Spinal cord (tissue), 10 donors: ENCODE results near the gene KCNH8. TPM values are rescaled to one million over a fixed set of nuclear protein-coding genes. Genes with fewer than 3 reads are reported as not detected.
A peak's percentile ranks its signal among the peaks of the same experiment; 100 is the strongest.

ENCODE experiments used
- DNase-seq, 6 donors: peaks; one replicate each; pipeline versions ENCODE4 v3.0.0 to v3.0.0-alpha.2; 2013 to 2015; ENCODE audit warnings: low spot score in 6 of 6, low read depth in 4 of 6
- H3K27ac ChIP-seq: one replicate; pipeline ENCODE4 v1.5.1; 2013; ENCODE audit warnings: low read depth, low read length, control low read depth
- H3K27me3 ChIP-seq: one replicate; pipeline ENCODE4 v1.6.1; 2013; ENCODE audit warnings: low read length; ENCODE audit not compliant: control insufficient read depth, insufficient read depth
- H3K36me3 ChIP-seq: one replicate; pipeline ENCODE4 v1.6.1; 2013; ENCODE audit warnings: low read length; ENCODE audit not compliant: control insufficient read depth, insufficient read depth
- H3K4me1 ChIP-seq: one replicate; pipeline ENCODE4 v1.6.1; 2013; ENCODE audit warnings: low read length; ENCODE audit not compliant: control insufficient read depth, insufficient read depth
- H3K4me3 ChIP-seq: one replicate; pipeline ENCODE4 v1.5.1; 2013; ENCODE audit warnings: low read depth, low read length, control low read depth
- H3K9me3 ChIP-seq: one replicate; pipeline ENCODE4 v1.6.1; 2013; ENCODE audit warnings: low read length; ENCODE audit not compliant: control insufficient read depth, insufficient read depth
- WGBS: methylation state at CpG from one replicate; pipeline ENCODE4 v1.1.5; 2013; ENCODE audit warnings: missing lambda C conversion rate; ENCODE audit not compliant: insufficient coverage; 5-methylcytosine and 5-hydroxymethylcytosine counted together
- polyA plus RNA-seq, 2 donors: library from polyadenylated mRNA; unstranded; fragments of 120-200 nt; gene quantifications; one replicate each; pipeline ENCODE4 v1.2.1, GENCODE V29; 2013; ENCODE audit not compliant: insufficient read length in 2 of 2
- total RNA-seq, 2 donors: library from RNA; depleted of rRNA in 1 of 2; stranded (reverse); fragments of 120-200 nt in 1 of 2; fragments of >200 nt in 1 of 2; gene quantifications; one replicate each; pipeline versions ENCODE4 v1.2.3 to v1.2.4, GENCODE V29; 2013 to 2014
- donor health status: healthy.

KCNH8 gene
- total and polyA plus RNA-seq, 4 donors = 4.1 to 10.6 (median 7.8) TPM

DNA sequence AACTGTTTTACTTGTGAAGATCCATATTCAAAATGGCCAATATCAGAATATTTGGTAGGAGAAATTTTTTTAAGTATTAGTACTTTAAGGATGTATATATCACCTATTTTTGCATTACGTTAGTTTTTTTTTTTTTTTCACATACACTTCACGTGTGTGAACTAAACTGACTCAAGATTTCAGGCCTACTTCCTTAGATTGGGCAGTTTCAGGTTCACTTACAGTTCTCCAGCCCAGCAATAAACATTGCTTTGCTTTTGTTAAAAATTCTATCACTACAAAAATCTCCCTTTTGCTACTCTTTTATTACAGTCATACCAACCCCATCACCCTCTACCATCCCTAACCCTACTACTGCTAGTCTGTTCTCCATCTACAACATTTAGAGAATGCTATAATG lies 183.6 kb downstream of the KCNH8 start:
- H3K4me1 ChIP-seq = no peaks in the 10 kb centered on the region
- WGBS = 89% methylated on average over 1 of the region's 2 CpGs

GRCh38 chr3:19334120-19334519 lies 185.8 kb downstream of the KCNH8 start:
- no peak for DNase-seq
- Histone ChIP-seq H3K9me3 (no peaks in the 10 kb centered on the region), H3K27me3 (no peaks in the 10 kb centered on the region), H3K4me3 (no peak overlapping the region), H3K4me1 (no peaks in the 10 kb centered on the region), H3K27ac (no peak overlapping the region), H3K36me3 (no peaks in the 10 kb centered on the region)
- WGBS = 55% methylated on average over 5 of the region's 6 CpGs

More for the DNA sequence above, 183.6 kb downstream of the KCNH8 start:
- no peaks in the 10 kb centered on the region for H3K27me3 ChIP-seq
- no peak for DNase-seq
- no peaks in the 10 kb centered on the region for H3K9me3 ChIP-seq
- no peaks in the 10 kb centered on the region for H3K36me3 ChIP-seq
- H3K4me3 ChIP-seq = no peak overlapping the region
- H3K27ac ChIP-seq = no peak overlapping the region

DNA sequence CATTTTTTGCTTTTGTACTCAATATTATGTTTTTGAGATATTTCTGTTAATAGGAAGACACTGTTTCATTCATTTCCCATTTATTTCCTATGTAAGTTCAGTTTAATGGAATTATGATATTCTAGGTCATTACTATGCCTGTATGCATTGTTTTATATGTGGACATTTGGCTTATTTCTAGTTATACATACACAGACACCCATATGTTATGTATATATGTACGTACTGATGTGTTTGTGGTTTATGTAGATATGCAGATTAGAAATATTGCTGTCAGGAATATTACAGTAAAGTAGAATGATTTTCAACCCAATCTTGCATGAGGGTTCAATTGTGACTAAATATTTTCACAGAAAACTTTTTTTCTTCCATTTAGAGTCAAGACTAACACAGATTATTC lies 190.5 kb downstream of the KCNH8 start:
- Histone ChIP-seq H3K27me3 (no peaks in the 10 kb centered on the region), H3K4me1 (no peaks in the 10 kb centered on the region), H3K36me3 (no peaks in the 10 kb centered on the region), H3K27ac (no peak overlapping the region), H3K4me3 (no peak overlapping the region), H3K9me3 (no peaks in the 10 kb centered on the region)
- WGBS = no CpG with 5 or more reads among the region's 1 CpG
- no peak for DNase-seq

GRCh38 chr3:19342389-19342788 lies 194.1 kb downstream of the KCNH8 start:
- Histone ChIP-seq H3K9me3 (no peaks in the 10 kb centered on the region), H3K4me1 (no peaks in the 10 kb centered on the region), H3K4me3 (no peak overlapping the region), H3K36me3 (no peaks in the 10 kb centered on the region), H3K27ac (no peak overlapping the region), H3K27me3 (no peaks in the 10 kb centered on the region)
- DNase-seq = no peak
- WGBS = no CpG with 5 or more reads among the region's 5 CpGs

- no peak for DNase-seq
- Histone ChIP-seq H3K9me3 (no peaks in the 10 kb centered on the region), H3K27me3 (no peaks in the 10 kb centered on the region), H3K4me1 (no peaks in the 10 kb centered on the region), H3K36me3 (no peaks in the 10 kb centered on the region), H3K4me3 (no peak overlapping the region), H3K27ac (no peak overlapping the region)
- WGBS = no CpG with 5 or more reads among the region's 1 CpG
Observed at GRCh38 chr3:19346759-19347158, 198.4 kb downstream of the KCNH8 start.

DNA sequence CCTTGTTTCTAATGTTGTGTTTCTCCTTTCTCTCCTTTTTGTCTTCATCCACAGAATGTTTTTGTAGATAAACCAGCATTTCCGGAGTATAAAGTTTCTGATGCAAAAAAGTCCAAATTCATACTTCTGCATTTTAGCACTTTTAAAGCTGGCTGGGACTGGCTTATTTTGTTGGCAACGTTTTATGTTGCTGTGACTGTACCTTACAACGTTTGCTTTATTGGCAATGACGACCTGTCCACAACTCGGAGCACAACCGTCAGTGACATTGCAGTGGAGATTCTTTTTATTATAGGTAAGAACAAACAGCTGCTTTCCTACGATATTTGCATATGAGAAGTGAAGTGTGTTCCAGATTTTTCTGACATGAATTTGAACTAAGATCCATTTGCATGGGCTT lies 199.4 kb downstream of the KCNH8 start:
- H3K27ac ChIP-seq = no peak overlapping the region

GRCh38 chr3:19348500-19348899 lies 200.2 kb downstream of the KCNH8 start:
- Histone ChIP-seq H3K4me1 (no peaks in the 10 kb centered on the region), H3K4me3 (no peak overlapping the region), H3K36me3 (no peaks in the 10 kb centered on the region), H3K27me3 (no peaks in the 10 kb centered on the region), H3K27ac (no peak overlapping the region), H3K9me3 (no peaks in the 10 kb centered on the region)
- WGBS = 57% methylated on average over 1 of the region's 2 CpGs
- no peak for DNase-seq

More for the DNA sequence above, 199.4 kb downstream of the KCNH8 start:
- no peak for DNase-seq
- H3K27me3 ChIP-seq = no peaks in the 10 kb centered on the region
- H3K9me3 ChIP-seq = no peaks in the 10 kb centered on the region
- WGBS = 52% methylated on average over 3 of the region's 7 CpGs
- no peak overlapping the region for H3K4me3 ChIP-seq
- no peaks in the 10 kb centered on the region for H3K4me1 ChIP-seq
- no peaks in the 10 kb centered on the region for H3K36me3 ChIP-seq

GRCh38 chr3:19348941-19349564 lies 200.7 kb downstream of the KCNH8 start:
- Histone ChIP-seq H3K4me3 (no peak overlapping the region), H3K4me1 (no peaks in the 10 kb centered on the region), H3K27me3 (no peaks in the 10 kb centered on the region), H3K27ac (no peak overlapping the region), H3K9me3 (no peaks in the 10 kb centered on the region), H3K36me3 (no peaks in the 10 kb centered on the region)
- WGBS = 50% methylated on average over 3 of the region's 5 CpGs
- no peak for DNase-seq

DNA sequence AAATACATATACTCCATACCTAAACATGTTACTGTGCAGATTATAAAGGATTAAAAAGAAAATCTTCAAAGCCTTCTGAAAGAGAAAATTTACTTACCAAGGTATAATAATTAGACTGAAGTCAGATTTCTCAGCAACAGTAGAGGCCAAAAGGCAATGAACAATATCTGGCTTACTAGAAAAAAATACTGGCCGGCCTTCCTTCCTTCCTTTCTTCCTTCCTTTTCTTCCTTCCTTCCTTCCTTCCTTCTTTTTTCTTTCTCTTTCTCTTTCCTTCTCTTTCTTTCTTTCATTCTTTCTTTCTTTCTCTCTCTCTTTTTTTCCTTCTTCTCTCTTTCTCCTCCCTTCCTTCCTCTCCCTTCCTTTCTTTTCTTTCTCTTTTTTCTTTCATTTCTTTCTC lies 209.6 kb downstream of the KCNH8 start:
- Histone ChIP-seq H3K36me3 (no peaks in the 10 kb centered on the region), H3K27ac (no peak overlapping the region), H3K27me3 (no peaks in the 10 kb centered on the region), H3K4me3 (no peak overlapping the region), H3K9me3 (no peaks in the 10 kb centered on the region), H3K4me1 (no peaks in the 10 kb centered on the region)
- WGBS = 56% methylated on average over 1 of the region's 1 CpG
- no peak for DNase-seq

GRCh38 chr3:19363071-19363470 lies 214.8 kb downstream of the KCNH8 start:
- DNase-seq = peak in 1 of 6 donors; percentile 61
- Histone ChIP-seq H3K4me3 (no peak overlapping the region), H3K27ac (no peak overlapping the region), H3K4me1 (no peaks in the 10 kb centered on the region), H3K27me3 (no peaks in the 10 kb centered on the region), H3K36me3 (no peaks in the 10 kb centered on the region), H3K9me3 (no peaks in the 10 kb centered on the region)
- WGBS = 85% methylated on average over 1 of the region's 1 CpG
